NCI-H2081 (cell line): ENCODE measurements around the gene CELA2B.
A peak's percentile ranks its signal among the peaks of the same experiment; 100 is the strongest.

ENCODE experiments used
- DNase-seq, 2 experiments: peaks; one replicate each; lab custom pipeline; 2025; lab: John Stamatoyannopoulos, UW

CELA2B gene

DNA sequence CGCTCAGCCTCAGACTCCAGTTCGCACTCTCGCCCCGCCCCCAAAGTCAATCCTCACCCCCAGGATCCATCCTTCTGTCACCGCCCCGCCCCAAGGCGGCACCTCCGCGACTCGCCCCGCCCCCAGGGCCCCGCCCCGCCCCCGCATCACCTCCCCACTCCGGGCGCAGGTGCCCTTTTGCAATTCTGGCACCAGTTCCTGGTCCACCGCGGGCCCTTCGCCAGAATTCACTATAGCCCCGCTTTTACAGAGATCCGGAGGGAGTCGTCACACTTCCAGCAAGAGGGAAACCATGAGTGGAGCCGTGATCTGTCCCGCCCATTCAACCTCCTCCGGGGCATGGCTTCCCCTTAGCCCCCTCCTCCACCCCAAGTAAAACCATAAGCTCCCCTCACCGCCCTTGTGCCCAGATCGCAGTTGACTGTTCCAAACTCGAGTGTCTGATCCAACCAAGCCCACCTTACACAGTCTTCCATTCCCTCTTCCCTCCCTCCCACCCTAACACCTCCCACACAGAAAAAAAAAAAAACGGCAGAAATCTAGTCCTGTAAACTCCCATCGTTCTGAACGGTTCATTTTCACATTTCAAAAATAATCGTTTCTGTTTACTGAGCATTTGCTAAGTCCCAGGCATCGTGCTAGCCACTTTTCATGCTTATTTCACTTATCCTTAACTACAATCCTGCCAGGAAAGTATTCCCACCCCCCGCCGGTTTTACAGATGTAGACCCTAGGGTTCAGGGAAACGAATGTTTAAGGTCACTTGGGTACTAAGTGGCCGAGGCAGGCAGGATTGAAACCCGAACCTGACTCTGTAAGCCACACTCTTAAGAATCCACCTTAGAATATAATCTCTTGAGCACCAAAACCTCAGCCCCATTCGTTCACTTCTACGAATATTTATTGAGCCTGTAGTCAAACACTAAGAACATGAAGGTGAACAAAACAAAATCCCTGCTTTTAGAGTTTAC is 49.4 kb downstream of the CELA2B start:
- DNase-seq: no peak

DNA sequence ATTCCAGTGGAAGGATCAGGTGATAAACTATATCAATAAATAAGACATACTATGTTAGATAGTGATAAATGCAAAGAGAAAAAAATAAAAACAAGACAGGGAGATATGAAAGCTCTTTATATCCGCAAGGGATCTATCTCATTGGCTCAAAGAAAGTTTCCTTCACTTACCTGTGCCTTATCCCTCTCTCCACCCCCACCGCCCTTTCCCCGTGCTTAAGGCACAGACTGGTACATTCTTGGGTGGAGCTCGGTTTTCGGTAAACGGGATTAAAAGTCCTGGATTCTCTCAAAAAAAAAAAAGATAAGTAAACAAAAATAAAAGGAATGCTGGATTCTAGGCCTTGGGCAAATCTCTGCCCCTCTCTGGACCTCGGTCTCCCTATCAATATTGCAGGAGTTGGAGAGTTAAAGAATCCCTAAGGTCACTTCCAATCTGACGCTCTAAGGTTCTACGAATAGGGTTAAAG is 50.2 kb downstream of the CELA2B start:
- no peak for DNase-seq

DNA sequence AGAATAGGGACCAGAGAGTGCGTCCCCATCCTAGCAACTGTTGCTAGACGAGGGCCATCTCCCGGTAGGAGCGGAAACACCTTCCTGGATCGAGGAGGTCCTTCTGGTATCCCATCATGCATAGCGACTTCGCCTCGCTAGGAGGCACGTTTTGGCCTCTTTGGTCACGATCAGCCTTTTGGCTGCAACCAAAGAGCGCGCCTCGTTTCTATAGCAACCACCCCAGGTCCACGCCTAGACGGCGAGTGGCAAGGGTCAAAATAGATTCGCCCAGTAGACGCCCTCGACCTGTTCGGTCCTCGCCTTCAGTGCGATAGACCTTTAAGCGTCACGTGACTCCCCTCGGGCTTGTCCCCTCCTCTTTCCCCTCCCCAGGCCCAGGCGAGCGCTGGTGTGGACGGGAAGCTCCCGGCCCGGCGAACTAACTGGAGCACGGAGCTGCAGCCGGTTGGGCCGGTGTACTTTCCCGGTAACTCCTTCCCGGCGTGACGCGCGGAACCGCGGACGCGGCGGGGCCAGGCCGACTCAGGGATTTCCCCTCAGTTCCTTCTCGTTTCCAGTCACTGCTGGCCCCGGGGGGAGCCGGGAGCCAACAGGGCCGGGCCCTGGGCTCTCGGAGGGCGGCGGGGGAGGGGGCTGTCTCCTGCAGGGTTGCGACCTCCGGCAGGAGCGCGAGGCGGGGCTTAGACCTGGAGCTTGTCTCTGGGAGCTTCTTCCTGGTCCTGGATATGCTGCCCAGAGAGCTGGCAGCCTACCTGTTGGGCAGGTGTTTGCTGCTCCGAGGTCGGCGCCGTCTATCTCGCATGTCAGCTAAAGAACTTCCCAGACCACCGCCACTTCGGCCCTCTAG is 50.8 kb downstream of the CELA2B start, which contains the start of gene DNAJC16:
Gene DNAJC16, plus strand, starts transcription at position 359 of the 850 bp plus-strand sequence. CDS start 2,258 bp downstream, outside the sequence.
- peak; percentile 100 for DNase-seq

DNA sequence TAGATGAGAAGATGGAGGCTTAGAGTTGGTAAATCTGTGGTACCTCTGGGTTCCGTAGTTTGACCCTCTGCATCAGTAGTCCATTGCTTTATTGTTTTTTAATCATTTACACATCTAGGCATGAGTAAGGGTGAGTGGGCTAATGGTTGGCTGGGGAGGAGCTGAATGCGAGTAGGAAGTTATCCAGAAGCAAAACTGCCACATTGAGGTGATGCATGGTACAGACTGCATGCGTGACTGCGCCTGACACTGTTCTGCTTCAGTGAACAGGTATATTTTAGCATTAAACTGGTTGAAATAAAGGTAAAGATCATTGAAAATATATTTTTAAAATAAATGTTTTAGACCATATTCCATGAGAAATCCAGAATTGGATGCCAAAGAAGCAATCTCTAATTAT is 55.1 kb downstream of the CELA2B start:
- no peak for DNase-seq

DNA sequence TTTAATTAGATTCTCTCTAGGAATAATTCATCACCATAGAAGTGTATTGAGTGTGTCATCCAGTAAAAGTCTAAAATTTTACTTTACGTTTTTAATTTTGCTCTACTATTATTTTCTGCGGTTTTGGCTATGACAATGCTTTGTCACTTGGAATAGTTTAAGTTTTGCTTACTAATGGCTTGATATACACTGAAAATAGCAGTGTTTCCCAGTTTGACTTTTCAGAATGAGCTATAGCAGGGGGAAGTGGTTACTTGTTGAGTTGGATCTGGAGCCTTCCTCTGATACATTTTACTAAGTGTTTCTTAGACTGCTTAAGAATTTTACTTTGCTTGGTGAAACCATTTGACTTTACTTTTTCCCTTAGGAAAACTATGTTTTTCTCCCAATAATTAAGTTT is 55.8 kb downstream of the CELA2B start:
- no peak for DNase-seq

DNA sequence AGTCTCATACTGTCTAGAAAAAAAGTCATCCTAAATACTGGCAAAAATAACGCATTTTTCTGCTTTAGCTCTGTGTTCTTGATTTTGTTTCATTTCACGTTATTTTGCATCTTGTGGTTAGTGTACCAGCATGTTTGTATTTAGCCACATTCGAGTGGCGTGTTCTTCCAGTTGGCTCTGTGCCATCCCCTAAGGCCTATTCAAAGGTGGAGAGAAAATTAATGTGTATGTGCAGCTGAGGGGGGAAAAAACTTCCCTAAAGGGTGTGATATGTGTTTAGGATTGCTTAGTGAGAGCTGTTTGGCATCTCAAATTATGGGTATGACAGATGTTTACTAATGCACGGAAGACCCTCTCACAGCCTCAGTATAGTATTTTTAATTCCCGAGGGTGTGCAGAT is 62.9 kb downstream of the CELA2B start:
- peak; percentile 59 to 71 for DNase-seq

DNA sequence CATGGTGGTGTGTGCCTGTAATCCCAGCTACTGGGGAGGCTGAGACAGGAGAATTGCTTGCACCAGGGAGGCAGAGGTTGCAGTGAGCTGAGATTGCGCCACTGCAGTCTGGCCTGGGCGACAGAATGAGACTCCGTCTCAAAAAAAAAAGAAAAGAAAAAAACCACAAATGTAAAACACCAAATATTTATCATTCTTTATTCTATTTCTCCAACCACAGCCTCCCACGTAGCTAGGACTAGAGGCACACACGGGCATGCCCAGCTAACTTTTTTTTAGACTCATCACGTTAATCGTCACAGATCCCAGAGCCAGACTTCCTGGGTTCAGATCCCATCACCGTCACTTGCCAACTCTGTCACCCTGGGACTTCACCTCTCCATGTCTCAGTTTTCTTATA is 64.3 kb downstream of the CELA2B start:
- no peak for DNase-seq
